Neuronal stem cell (in vitro differentiated cells): ENCODE data around the gene DSC2.
"Not testable (repeated sequence)": the region's sequence is repeated elsewhere in the genome, so short reads cannot be mapped to it uniquely, and the experiment has no call there.

ENCODE experiments used
- DNase-seq: peaks from one replicate; pipeline ENCODE4 v3.0.0-alpha.2; 2013; ENCODE audit warnings: low spot score
- H2AFZ ChIP-seq: one replicate; pipeline ENCODE4 v1.6.1; 2013; ENCODE audit warnings: mild to moderate bottlenecking, low read length, inconsistent platforms
- H2AK5ac ChIP-seq: 2 replicates; pipeline ENCODE4 v1.6.1; 2013; ENCODE audit warnings: low read depth, mild to moderate bottlenecking, inconsistent platforms, low read length, moderate library complexity, mixed read lengths
- H2BK120ac ChIP-seq: 2 replicates; pipeline ENCODE4 v1.6.1; 2013; ENCODE audit warnings: low read depth, mild to moderate bottlenecking, inconsistent platforms, low read length, moderate library complexity, mixed read lengths
- H2BK12ac ChIP-seq: one replicate; pipeline ENCODE4 v1.6.1; 2013; ENCODE audit warnings: low read length, inconsistent platforms
- H2BK15ac ChIP-seq: 2 replicates; pipeline ENCODE4 v1.6.1; 2013; ENCODE audit warnings: mild to moderate bottlenecking, low read length, inconsistent platforms, mixed read lengths
- H2BK5ac ChIP-seq: one replicate; pipeline ENCODE4 v1.6.1; 2013; ENCODE audit warnings: inconsistent platforms, mild to moderate bottlenecking, low read length, moderate library complexity
- H3K14ac ChIP-seq: one replicate; pipeline ENCODE4 v1.6.1; 2013; ENCODE audit warnings: low read length, inconsistent platforms
- H3K18ac ChIP-seq: 2 replicates; pipeline ENCODE4 v1.6.1; 2013; ENCODE audit warnings: low read length, inconsistent platforms
- H3K23ac ChIP-seq: 2 replicates; pipeline ENCODE4 v1.6.1; 2013; ENCODE audit warnings: low read depth, mild to moderate bottlenecking, mixed read lengths, low read length, inconsistent platforms; ENCODE audit not compliant: poor library complexity
- H3K27ac ChIP-seq: replicated peaks from 3 replicates; pipeline ENCODE4 v1.5.1; 2013; ENCODE audit warnings: low read length, inconsistent platforms
- H3K27me3 ChIP-seq, 3 experiments: 2 replicates each; pipeline ENCODE4 v1.6.1; 2013; ENCODE audit warnings: low read length in 3 of 3, mild to moderate bottlenecking in 2 of 3, inconsistent platforms in 1 of 3, low read depth in 1 of 3, mixed read lengths in 1 of 3, moderate library complexity in 1 of 3; ENCODE audit not compliant: control insufficient read depth in 3 of 3, insufficient read depth in 3 of 3
- H3K36me3 ChIP-seq, 2 donors: replicated peaks in 1 of 2; 2 replicates each; pipeline ENCODE4 v1.6.1; 2013; ENCODE audit warnings: low read length in 2 of 2; ENCODE audit not compliant: control insufficient read depth in 2 of 2, insufficient read depth in 2 of 2
- H3K4ac ChIP-seq: 2 replicates; pipeline ENCODE4 v1.6.1; 2013; ENCODE audit warnings: inconsistent platforms, mild to moderate bottlenecking, low read length, moderate library complexity
- H3K4me1 ChIP-seq, 2 donors: 1 replicate in 1 of 2; 2 replicates in 1 of 2; pipeline ENCODE4 v1.6.1; 2013; ENCODE audit warnings: low read length in 2 of 2, low read depth in 1 of 2; ENCODE audit not compliant: control insufficient read depth in 2 of 2, insufficient read depth in 1 of 2
- H3K4me2 ChIP-seq: one replicate; pipeline ENCODE4 v1.6.1; 2013; ENCODE audit warnings: mild to moderate bottlenecking, low read length, inconsistent platforms; ENCODE audit not compliant: insufficient read depth, poor library complexity, severe bottlenecking
- H3K4me3 ChIP-seq, 2 donors: 2 replicates each; pipeline ENCODE4 v1.5.1; 2013; ENCODE audit warnings: low read length in 2 of 2, mild to moderate bottlenecking in 2 of 2, inconsistent platforms in 1 of 2, moderate library complexity in 1 of 2
- H3K79me1 ChIP-seq: one replicate; pipeline ENCODE4 v1.6.1; 2013; ENCODE audit warnings: low read depth, mild to moderate bottlenecking, inconsistent platforms, low read length, moderate library complexity
- H3K9ac ChIP-seq: one replicate; pipeline ENCODE4 v1.6.1; 2013; ENCODE audit warnings: mild to moderate bottlenecking, low read depth, low read length, inconsistent platforms; ENCODE audit not compliant: poor library complexity
- H3K9me3 ChIP-seq, 2 donors: replicated peaks in 1 of 2; 2 replicates each; pipeline versions ENCODE3 to v1.6.1; 2013; ENCODE audit warnings: low read length in 2 of 2, mild to moderate bottlenecking in 2 of 2, inconsistent platforms in 1 of 2, low read depth in 1 of 2, mixed read lengths in 1 of 2, moderate library complexity in 1 of 2; ENCODE audit not compliant: control insufficient read depth in 2 of 2, insufficient read depth in 1 of 2
- H4K8ac ChIP-seq: one replicate; pipeline ENCODE4 v1.6.1; 2013; ENCODE audit warnings: low read depth, mild to moderate bottlenecking, inconsistent platforms, low read length, moderate library complexity
- H4K91ac ChIP-seq: one replicate; pipeline ENCODE4 v1.6.1; 2013; ENCODE audit warnings: low read length, low read depth, mild to moderate bottlenecking, inconsistent platforms; ENCODE audit not compliant: poor library complexity
- WGBS, 2 donors: extraction: QIAGEN DNeasy Blood & Tissue Kit; methylation state at CpG; one replicate each; pipeline ENCODE4 v1.1.7; 2013; ENCODE audit warnings: missing lambda C conversion rate in 2 of 2, mixed read lengths in 1 of 2; ENCODE audit not compliant: insufficient read length in 2 of 2, insufficient replicate concordance in 1 of 2; ENCODE audit errors: extremely low coverage in 2 of 2; 5-methylcytosine and 5-hydroxymethylcytosine counted together

The DSC2 gene

DNA sequence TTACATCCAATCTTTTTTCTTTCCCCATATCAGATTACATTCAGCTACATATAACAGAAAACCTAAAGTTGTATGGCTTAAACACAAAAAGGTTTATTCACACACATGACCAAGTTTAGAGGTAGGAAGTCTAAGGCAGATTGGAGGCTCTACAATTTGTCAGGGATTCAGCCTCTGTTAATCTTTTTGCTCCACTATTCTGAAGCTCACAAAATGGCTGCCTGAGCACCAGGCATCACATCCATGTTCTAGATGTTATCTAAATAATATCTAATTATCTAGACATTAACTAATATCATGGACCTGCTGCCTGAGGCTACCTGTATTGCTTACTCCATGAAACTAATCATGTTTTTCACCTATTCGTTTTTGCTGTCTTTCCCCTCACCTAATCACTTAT is 23.7 kb upstream of the DSC2 start:
- Histone ChIP-seq H3K23ac (no peak overlapping the region), H2BK5ac (no peak overlapping the region), H3K27ac (no peak overlapping the region), H3K4me1 (no peaks in the 10 kb centered on the region), H4K91ac (no peak overlapping the region), H4K8ac (no peak overlapping the region), H3K4me3 (no peak overlapping the region), H3K9ac (no peak overlapping the region), H2BK120ac (no peak overlapping the region), H2AFZ (no peak overlapping the region), H2BK12ac (no peak overlapping the region), H3K4me2 (no peak overlapping the region), H2AK5ac (no peak overlapping the region), H3K4ac (no peak overlapping the region), H3K18ac (no peak overlapping the region), H3K27me3 (no peaks in the 10 kb centered on the region), H3K79me1 (no peaks in the 10 kb centered on the region), H2BK15ac (no peak overlapping the region), H3K14ac (no peak overlapping the region), H3K36me3 (no peaks in the 10 kb centered on the region), H3K9me3 (no peaks in the 10 kb centered on the region)
- no CpG with 5 or more reads among the region's 1 CpG for WGBS, 2 donors
- no peak for DNase-seq

- H4K8ac ChIP-seq, H3K27me3 ChIP-seq, H3K4me1 ChIP-seq, H3K23ac ChIP-seq, H3K14ac ChIP-seq, H3K79me1 ChIP-seq, H3K4ac ChIP-seq, H4K91ac ChIP-seq, H3K36me3 ChIP-seq, H2BK120ac ChIP-seq, H3K18ac ChIP-seq, H2BK15ac ChIP-seq, H2AK5ac ChIP-seq, DNase-seq, H2AFZ ChIP-seq, H2BK12ac ChIP-seq, H3K9me3 ChIP-seq, H3K9ac ChIP-seq, H3K4me3 ChIP-seq, H2BK5ac ChIP-seq, H3K4me2 ChIP-seq, H3K27ac ChIP-seq: not testable (repeated sequence)
- no CpG with 5 or more reads among the region's 2 CpGs for WGBS, 2 donors
Measured at GRCh38 chr18:31123125-31123524, 20.9 kb upstream of the DSC2 start.

DNA sequence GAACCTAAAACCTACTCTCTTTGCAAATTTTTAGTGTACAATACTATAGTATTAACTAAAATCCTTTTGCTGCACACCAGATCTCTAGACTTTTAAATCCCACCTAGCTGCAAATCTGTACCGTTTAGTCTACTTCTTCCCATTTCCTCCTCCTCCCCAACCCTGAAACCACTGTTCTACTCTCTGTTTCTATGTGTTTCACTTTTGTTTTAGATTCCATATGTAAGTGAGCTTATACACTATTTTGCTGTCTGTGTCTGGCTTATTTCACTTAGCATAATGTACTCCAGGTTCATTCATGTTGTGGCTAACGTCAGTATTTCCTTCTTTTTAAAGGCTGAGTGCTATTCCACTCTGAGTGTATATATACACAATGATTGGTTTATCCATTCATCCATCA is 18.4 kb upstream of the DSC2 start:
- Histone ChIP-seq H3K18ac (no peak overlapping the region), H3K9ac (no peak overlapping the region), H3K9me3 (no peaks in the 10 kb centered on the region), H2AK5ac (no peak overlapping the region), H3K4me3 (no peak overlapping the region), H3K4me2 (no peak overlapping the region), H3K4me1 (no peaks in the 10 kb centered on the region), H3K27ac (no peak overlapping the region), H3K36me3 (no peaks in the 10 kb centered on the region), H2AFZ (no peak overlapping the region), H2BK12ac (no peak overlapping the region), H3K27me3 (peaks cover 0 to 4% (median 0%) of the 10 kb centered on the region in 3 experiments), H3K79me1 (no peaks in the 10 kb centered on the region), H3K14ac (no peak overlapping the region), H3K23ac (no peak overlapping the region), H2BK5ac (no peak overlapping the region), H4K8ac (no peak overlapping the region), H4K91ac (no peak overlapping the region), H3K4ac (no peak overlapping the region), H2BK15ac (no peak overlapping the region), H2BK120ac (no peak overlapping the region)
- no CpG with 5 or more reads among the region's 2 CpGs for WGBS, 2 donors
- no peak for DNase-seq

- Histone ChIP-seq H3K27ac (no peak overlapping the region), H3K27me3 (peaks cover 0 to 20% (median 0%) of the 10 kb centered on the region in 3 experiments), H2BK120ac (no peak overlapping the region), H2BK12ac (no peak overlapping the region), H3K36me3 (no peaks in the 10 kb centered on the region), H2BK15ac (no peak overlapping the region), H2AFZ (no peak overlapping the region), H3K23ac (no peak overlapping the region), H3K4me2 (no peak overlapping the region), H3K9me3 (no peaks in the 10 kb centered on the region), H3K18ac (no peak overlapping the region), H3K4me3 (no peak overlapping the region), H3K14ac (no peak overlapping the region), H2BK5ac (no peak overlapping the region), H4K91ac (no peak overlapping the region), H4K8ac (no peak overlapping the region), H2AK5ac (no peak overlapping the region), H3K4ac (no peak overlapping the region), H3K79me1 (no peaks in the 10 kb centered on the region), H3K9ac (no peak overlapping the region), H3K4me1 (no peaks in the 10 kb centered on the region)
- 100% methylated on average over 1 of the region's 2 CpGs for WGBS, 2 donors
- DNase-seq = no peak
Measured at GRCh38 chr18:31116853-31117595, 14.8 kb upstream of the DSC2 start.
